GM12872 (cell line): ENCODE results near the gene UBE3B.

ENCODE experiments used
- CTCF ChIP-seq: IDR thresholded peaks from 3 replicates; pipeline ENCODE4 v1.5.1; 2011; ENCODE audit warnings: low read depth, mild to moderate bottlenecking, low read length, moderate library complexity; ENCODE audit not compliant: insufficient read depth

The UBE3B gene

GRCh38 chr12:109445191-109445609 is 32.2 kb upstream of the UBE3B start:
- no peak for TF ChIP-seq CTCF

GRCh38 chr12:109446869-109447268 is 30.6 kb upstream of the UBE3B start:
- no peak for TF ChIP-seq CTCF

- no peak for TF ChIP-seq CTCF
Observed at GRCh38 chr12:109447482-109447881, 30.0 kb upstream of the UBE3B start.

- TF ChIP-seq CTCF: no peak
Observed at GRCh38 chr12:109448272-109448671, 29.2 kb upstream of the UBE3B start.

GRCh38 chr12:109448707-109449390 is 28.6 kb upstream of the UBE3B start:
- TF ChIP-seq CTCF: no peak

GRCh38 chr12:109449845-109450532 is 27.4 kb upstream of the UBE3B start:
- TF ChIP-seq CTCF: no peak

GRCh38 chr12:109450980-109451379 is 26.5 kb upstream of the UBE3B start:
- no peak for TF ChIP-seq CTCF
